ENCODE data around the gene KCTD16.

DNA sequence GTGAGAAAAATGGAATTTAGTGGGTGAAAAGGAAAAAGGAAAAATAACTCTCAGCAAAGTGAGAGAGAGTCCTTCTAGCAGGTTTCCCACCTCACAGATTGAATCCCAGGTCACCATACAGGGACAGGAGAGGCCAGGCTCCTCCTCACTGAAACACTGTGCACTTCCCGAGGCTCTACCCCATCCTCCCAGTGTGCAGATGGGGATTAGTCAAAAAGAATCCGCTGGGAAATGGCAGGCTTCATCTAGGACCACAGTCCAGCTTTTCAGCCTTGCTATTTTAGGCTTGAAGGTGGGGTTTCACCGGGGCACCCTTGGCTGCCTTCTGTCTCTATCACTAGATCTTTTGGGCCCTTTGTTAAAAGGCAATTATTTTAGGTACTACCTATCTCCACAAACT is 48.0 kb upstream of the KCTD16 start:
- TF ChIP-seq, protein P1, sequence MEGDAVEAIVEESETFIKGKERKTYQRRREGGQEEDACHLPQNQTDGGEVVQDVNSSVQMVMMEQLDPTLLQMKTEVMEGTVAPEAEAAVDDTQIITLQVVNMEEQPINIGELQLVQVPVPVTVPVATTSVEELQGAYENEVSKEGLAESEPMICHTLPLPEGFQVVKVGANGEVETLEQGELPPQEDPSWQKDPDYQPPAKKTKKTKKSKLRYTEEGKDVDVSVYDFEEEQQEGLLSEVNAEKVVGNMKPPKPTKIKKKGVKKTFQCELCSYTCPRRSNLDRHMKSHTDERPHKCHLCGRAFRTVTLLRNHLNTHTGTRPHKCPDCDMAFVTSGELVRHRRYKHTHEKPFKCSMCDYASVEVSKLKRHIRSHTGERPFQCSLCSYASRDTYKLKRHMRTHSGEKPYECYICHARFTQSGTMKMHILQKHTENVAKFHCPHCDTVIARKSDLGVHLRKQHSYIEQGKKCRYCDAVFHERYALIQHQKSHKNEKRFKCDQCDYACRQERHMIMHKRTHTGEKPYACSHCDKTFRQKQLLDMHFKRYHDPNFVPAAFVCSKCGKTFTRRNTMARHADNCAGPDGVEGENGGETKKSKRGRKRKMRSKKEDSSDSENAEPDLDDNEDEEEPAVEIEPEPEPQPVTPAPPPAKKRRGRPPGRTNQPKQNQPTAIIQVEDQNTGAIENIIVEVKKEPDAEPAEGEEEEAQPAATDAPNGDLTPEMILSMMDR (IDR thresholded peaks at IDR 0.05), result no peak
- no peak for TF ChIP-seq POLR2A (IDR thresholded peaks at IDR 0.05)

All from Peyer's patch (tissue), 4 donors.